Mucosa of gallbladder (tissue), 1 donor: ENCODE data around the gene PRSS48. TPM values are rescaled to one million over a fixed set of nuclear protein-coding genes. Genes with fewer than 3 reads are reported as not detected.
"Not testable (repeated sequence)": the region's sequence is repeated elsewhere in the genome, so short reads cannot be mapped to it uniquely, and the experiment has no call there.

Experiments
- DNase-seq: peaks from one replicate; pipeline ENCODE4 v3.0.0-alpha.2; 2020; ENCODE audit warnings: low spot score
- total RNA-seq: library from RNA; stranded (reverse); gene quantifications from one replicate; pipeline ENCODE4 v1.2.1, GENCODE V29; 2021
- donor health status: DM: no; HTN: no; CAD: no.

PRSS48 gene
- total RNA-seq, 1 donor from 2014 or later, result not detected

- DNase-seq, result no peak
Observed at GRCh38 chr4:151318307-151319006, 41.5 kb downstream of the PRSS48 start.

GRCh38 chr4:151319490-151319889, 42.5 kb downstream of the PRSS48 start:
- DNase-seq, result no peak

GRCh38 chr4:151321586-151321985, 44.6 kb downstream of the PRSS48 start:
- no peak for DNase-seq

- not testable (repeated sequence) for DNase-seq
Observed at GRCh38 chr4:151322161-151322560, 45.2 kb downstream of the PRSS48 start.

GRCh38 chr4:151322570-151322969, 45.6 kb downstream of the PRSS48 start:
- no peak for DNase-seq

- DNase-seq, result no peak
Observed at GRCh38 chr4:151323667-151324066, 46.7 kb downstream of the PRSS48 start.

GRCh38 chr4:151324124-151324751, 47.3 kb downstream of the PRSS48 start:
- peak; percentile 34 for DNase-seq

- peak; percentile 61 for DNase-seq
Observed at GRCh38 chr4:151324752-151325110, 47.8 kb downstream of the PRSS48 start.

GRCh38 chr4:151325111-151325948, 48.4 kb downstream of the PRSS48 start, which contains the start of gene SH3D19:
TSS of gene SH3D19 (minus strand) at chr4:151325605. CDS start at chr4:151325352, 253 bp downstream.
- peak; percentile 69 for DNase-seq

GRCh38 chr4:151325949-151326246, 48.9 kb downstream of the PRSS48 start:
- no peak for DNase-seq

GRCh38 chr4:151329217-151330007, 52.5 kb downstream of the PRSS48 start:
- no peak for DNase-seq

- DNase-seq, result no peak
Observed at GRCh38 chr4:151331276-151332042, 54.5 kb downstream of the PRSS48 start.

- DNase-seq, result no peak
Observed at GRCh38 chr4:151339467-151339866, 62.5 kb downstream of the PRSS48 start.

GRCh38 chr4:151340751-151341385, 63.9 kb downstream of the PRSS48 start:
- DNase-seq, result peak; percentile 48

Other genes starting within 250 kb of the PRSS48 start
- 1,287 TPM for gene RPS3A, start 177.5 kb upstream of the PRSS48 start, total RNA-seq
- 136 TPM for gene SH3D19, start 48.4 kb downstream of the PRSS48 start, total RNA-seq
- gene FHIP1A, start 132.0 kb downstream of the PRSS48 start, total RNA-seq, result 17.7 TPM